Gastrocnemius medialis (tissue), 4 donors: ENCODE data around the gene IFNA5. TPM values are rescaled to one million over a fixed set of nuclear protein-coding genes. Genes with fewer than 3 reads are reported as not detected.

Experiments
- ATAC-seq, 2 donors: fragments of 150-250 bp; one replicate each; pipeline ENCODE4 v1.9.1; 2016
- DNase-seq, 2 donors: peaks; one replicate each; pipeline ENCODE4 v3.0.0-alpha.2; 2019
- H3K27ac ChIP-seq, 4 donors: fragments of 200-600 bp; sonication (generic); 1 replicate in 1 of 4; 2 replicates in 3 of 4; pipeline ENCODE4 v1.5.1; 2016 to 2018; ENCODE audit warnings: mild to moderate bottlenecking in 2 of 4, moderate library complexity in 1 of 4
- H3K27me3 ChIP-seq, 3 donors: fragments of 200-600 bp; sonication (generic) in 2 of 3; 1 replicate in 1 of 3; 2 replicates in 2 of 3; pipeline versions ENCODE4 v1.5.1 to v1.6.0; 2016 to 2019; ENCODE audit warnings: mild to moderate bottlenecking in 1 of 3, moderate library complexity in 1 of 3
- H3K36me3 ChIP-seq, 2 donors: fragments of 200-600 bp; sonication (generic) in 1 of 2; one replicate each; pipeline ENCODE4 v1.5.1; 2017 to 2018
- H3K4me1 ChIP-seq, 2 donors: fragments of 200-600 bp; sonication (generic) in 1 of 2; one replicate each; pipeline ENCODE4 v1.5.1; 2016 to 2017; ENCODE audit warnings: mild to moderate bottlenecking in 2 of 2
- H3K4me3 ChIP-seq, 4 donors: fragments of 200-600 bp; sonication (generic) in 3 of 4; 1 replicate in 1 of 4; 2 replicates in 3 of 4; pipeline ENCODE4 v1.5.1; 2016 to 2019; ENCODE audit warnings: mild to moderate bottlenecking in 2 of 4
- H3K9me3 ChIP-seq, 3 donors: fragments of 200-600 bp; sonication (generic) in 2 of 3; 1 replicate in 1 of 3; 2 replicates in 2 of 3; pipeline ENCODE4 v1.5.1; 2016 to 2019
- CTCF ChIP-seq, 5 experiments: fragments of 450-650 bp in 3 of 5; fragments of 200-600 bp in 2 of 5; sonication (generic) in 2 of 5; IDR thresholded peaks in 4 of 5; conservative IDR thresholded peaks in 1 of 5; 1 replicate in 4 of 5; 2 replicates in 1 of 5; pipeline ENCODE4 v1.5.1; 2016 to 2019; ENCODE audit warnings: antibody characterized with exemption in 5 of 5, mild to moderate bottlenecking in 3 of 5, moderate library complexity in 3 of 5
- POLR2A ChIP-seq, 2 donors: fragments of 450-650 bp; IDR thresholded peaks; one replicate each; pipeline ENCODE4 v1.6.1; 2017; ENCODE audit warnings: antibody characterized with exemption in 2 of 2, mild to moderate bottlenecking in 2 of 2, moderate library complexity in 2 of 2
- in situ Hi-C, 4 donors: fragments of 200-750 bp; cut with MboI; loops; one replicate each; pipeline versions ENCODE4 v1.15.0 to v1.8.0; 2017; ENCODE audit warnings: low sequenced_read_pairs in 4 of 4
- intact Hi-C: fragments of 100-400 bp; cut with DNase I; formaldehyde crosslinking; loops from one replicate; pipeline ENCODE4 v1.15.1; 2023; ENCODE audit warnings: low total_unique reads
- total RNA-seq, 4 donors: library from RNA; depleted of rRNA; stranded (reverse); fragments of >200 nt; gene quantifications; one replicate each; pipeline versions ENCODE4 v1.1.0 to v1.2.3, GENCODE V29; 2016

Gene IFNA5
- total RNA-seq, 4 donors from 2014 or later = not detected

DNA sequence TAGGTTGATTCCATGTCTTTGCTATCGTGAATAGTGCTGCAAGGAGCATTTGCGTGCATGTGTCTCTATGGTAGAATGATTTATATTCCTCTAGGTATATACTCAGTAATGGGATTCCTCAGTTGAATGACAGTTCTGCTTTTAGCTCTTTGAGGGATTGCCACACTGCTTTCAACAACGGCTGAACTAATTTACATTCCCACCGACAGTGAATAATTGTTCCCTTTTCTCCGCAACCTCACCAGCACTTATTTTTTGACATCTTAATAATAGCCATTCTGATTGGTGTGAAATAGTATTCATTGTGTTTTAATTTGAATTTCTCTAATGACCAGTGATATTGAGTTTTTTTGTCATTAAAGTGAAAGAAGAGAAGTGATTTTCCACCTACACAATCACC is 18.5 kb downstream of the IFNA5 start:
- Histone ChIP-seq H3K36me3 (no peaks in the 10 kb centered on the region), H3K27me3 (no peaks in the 10 kb centered on the region), H3K9me3 (no peaks in the 10 kb centered on the region), H3K4me1 (no peaks in the 10 kb centered on the region), H3K27ac (no peak overlapping the region), H3K4me3 (no peak overlapping the region)
- in situ Hi-C loops = no loop called here
- no peak for TF ChIP-seq POLR2A (IDR thresholded peaks at IDR 0.05)
- TF ChIP-seq CTCF (IDR thresholded peaks at IDR 0.05 in 4 of 5, conservative IDR thresholded peaks at IDR 0.05 in 1 of 5) = no peak
- ATAC-seq (no peak), DNase-seq (no peak)
- intact Hi-C loops = no loop called here

DNA sequence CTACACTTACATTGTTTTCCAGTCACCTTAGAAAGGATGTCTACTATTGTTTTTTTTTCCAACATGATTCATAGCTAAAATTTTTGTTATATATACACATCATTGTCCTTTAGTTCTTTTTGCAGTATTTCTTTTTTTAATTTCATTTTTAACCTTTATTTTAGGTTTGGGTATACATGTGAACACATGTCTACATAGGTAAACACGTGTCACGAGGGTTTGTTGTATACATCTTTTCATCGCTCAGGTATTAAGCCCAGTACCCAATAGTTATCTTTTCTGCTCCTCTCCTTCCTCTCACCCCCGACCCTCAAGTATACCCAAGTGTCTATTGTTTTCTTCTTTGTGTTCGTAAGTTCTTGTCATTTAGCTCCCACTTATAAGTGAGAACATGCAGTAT is 19.0 kb downstream of the IFNA5 start:
- Histone ChIP-seq H3K4me1 (no peaks in the 10 kb centered on the region), H3K27me3 (no peaks in the 10 kb centered on the region), H3K36me3 (no peaks in the 10 kb centered on the region), H3K27ac (no peak overlapping the region), H3K9me3 (no peaks in the 10 kb centered on the region), H3K4me3 (no peak overlapping the region)
- no peak for DNase-seq
- no peak for ATAC-seq
- TF ChIP-seq CTCF (IDR thresholded peaks at IDR 0.05 in 4 of 5, conservative IDR thresholded peaks at IDR 0.05 in 1 of 5) (no peak), POLR2A (IDR thresholded peaks at IDR 0.05) (no peak)
- in situ Hi-C loops (no loop called here), intact Hi-C loops (no loop called here)

DNA sequence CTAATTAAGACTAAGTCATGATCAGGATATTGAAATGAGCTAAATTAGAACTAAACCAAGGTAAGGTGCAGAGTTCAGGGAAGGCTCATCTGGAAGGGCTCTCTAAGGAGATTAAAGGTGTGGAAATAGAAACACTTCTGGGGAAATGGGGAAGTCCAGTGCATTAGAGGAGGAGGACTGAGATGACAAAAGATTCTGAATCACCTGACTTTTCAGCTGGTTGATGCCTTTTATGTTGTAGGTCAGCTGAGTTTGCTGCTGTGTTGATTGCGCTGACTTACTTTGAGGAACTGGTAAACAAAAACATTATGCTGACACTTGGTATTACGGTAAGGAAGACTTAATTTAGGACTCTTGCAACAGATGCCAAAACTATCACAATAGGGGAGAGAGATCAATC is 23.8 kb downstream of the IFNA5 start:
- Histone ChIP-seq H3K4me3 (no peak overlapping the region), H3K27ac (no peak overlapping the region), H3K36me3 (no peaks in the 10 kb centered on the region), H3K9me3 (no peaks in the 10 kb centered on the region), H3K27me3 (no peaks in the 10 kb centered on the region), H3K4me1 (no peaks in the 10 kb centered on the region)
- DNase-seq (no peak), ATAC-seq (no peak)
- intact Hi-C loops (no loop called here), in situ Hi-C loops (no loop called here)
- no peak for TF ChIP-seq CTCF (IDR thresholded peaks at IDR 0.05 in 4 of 5, conservative IDR thresholded peaks at IDR 0.05 in 1 of 5)

- in situ Hi-C loops = no loop called here
- TF ChIP-seq POLR2A (IDR thresholded peaks at IDR 0.05) (no peak), CTCF (IDR thresholded peaks at IDR 0.05 in 4 of 5, conservative IDR thresholded peaks at IDR 0.05 in 1 of 5) (no peak)
Observed at GRCh38 chr9:21268347-21268657, 36.8 kb downstream of the IFNA5 start.

DNA sequence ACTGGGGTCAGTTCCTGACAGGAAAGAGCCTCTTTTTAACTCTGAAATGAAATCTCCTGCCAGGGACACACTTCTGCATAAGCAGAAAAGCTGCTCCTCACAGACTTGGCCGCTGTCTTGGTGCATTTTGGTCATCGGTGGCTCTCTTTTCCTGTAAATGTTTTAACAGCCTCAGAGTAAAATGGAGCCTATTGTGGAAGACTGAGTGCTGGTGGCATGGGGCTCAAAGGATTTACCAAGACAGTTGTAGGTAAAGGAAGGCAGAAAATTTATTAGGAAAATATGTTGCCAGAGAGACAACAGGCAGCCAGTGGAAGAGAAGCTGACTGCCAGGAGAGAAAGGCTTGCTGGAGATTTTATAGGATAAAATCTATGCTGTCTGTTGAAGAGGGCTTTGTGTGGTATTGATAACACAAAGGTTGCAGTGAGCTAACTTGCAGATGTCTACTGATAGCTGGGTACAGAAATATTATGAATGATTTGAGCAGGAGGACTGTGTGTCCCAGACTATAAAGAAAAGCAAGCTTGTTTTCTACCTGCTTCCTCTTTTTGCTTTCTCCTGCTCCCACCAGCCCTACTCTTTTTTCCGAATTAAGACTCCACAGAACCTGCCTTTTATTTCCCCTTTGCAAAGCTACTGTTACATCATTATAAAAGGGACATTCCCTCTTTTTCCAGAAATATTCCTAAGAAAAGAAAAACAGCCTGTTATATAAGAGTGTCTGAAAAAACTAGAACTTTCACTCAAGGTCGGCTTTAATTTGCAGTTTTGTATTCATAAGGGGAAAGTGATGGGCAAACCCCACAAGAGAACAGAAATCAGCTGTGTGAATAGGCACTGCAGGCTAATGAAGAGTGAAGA is 37.4 kb downstream of the IFNA5 start:
- Histone ChIP-seq H3K27me3 (no peaks in the 10 kb centered on the region), H3K9me3 (no peaks in the 10 kb centered on the region), H3K4me1 (no peaks in the 10 kb centered on the region), H3K27ac (no peak overlapping the region), H3K36me3 (no peaks in the 10 kb centered on the region), H3K4me3 (no peak overlapping the region)
- ATAC-seq = no peak
- TF ChIP-seq CTCF (IDR thresholded peaks at IDR 0.05 in 4 of 5, conservative IDR thresholded peaks at IDR 0.05 in 1 of 5) (no peak), POLR2A (IDR thresholded peaks at IDR 0.05) (no peak)
- intact Hi-C loops = no loop called here
- DNase-seq = no peak
- in situ Hi-C loops = no loop called here

More at GRCh38 chr9:21268347-21268657, 36.8 kb downstream of the IFNA5 start:
- Histone ChIP-seq H3K36me3 (no peaks in the 10 kb centered on the region), H3K27ac (no peak overlapping the region), H3K4me3 (no peak overlapping the region), H3K27me3 (no peaks in the 10 kb centered on the region), H3K4me1 (no peaks in the 10 kb centered on the region), H3K9me3 (no peaks in the 10 kb centered on the region)
- DNase-seq = no peak
- intact Hi-C loops = no loop called here
- ATAC-seq = no peak
